Stimulated activated CD4-positive, alpha-beta T cell treated with anti-CD3 and anti-CD28 coated beads, Interleukin-1b, Interleukin-23, amount 100 ng/mL, for 24 hours (primary cell): Measurements from ENCODE around the gene ZMIZ1.

Source experiments
- DNase-seq, 4 experiments: peaks; one replicate each; pipeline ENCODE4 v3.0.0-alpha.2; 2020; ENCODE audit warnings: low read depth in 4 of 4, low spot score in 1 of 4

Gene ZMIZ1

GRCh38 chr10:79202188-79203013, 133.6 kb downstream of the ZMIZ1 start:
- DNase-seq = peak in 1 of 4 experiments; percentile 20

DNA sequence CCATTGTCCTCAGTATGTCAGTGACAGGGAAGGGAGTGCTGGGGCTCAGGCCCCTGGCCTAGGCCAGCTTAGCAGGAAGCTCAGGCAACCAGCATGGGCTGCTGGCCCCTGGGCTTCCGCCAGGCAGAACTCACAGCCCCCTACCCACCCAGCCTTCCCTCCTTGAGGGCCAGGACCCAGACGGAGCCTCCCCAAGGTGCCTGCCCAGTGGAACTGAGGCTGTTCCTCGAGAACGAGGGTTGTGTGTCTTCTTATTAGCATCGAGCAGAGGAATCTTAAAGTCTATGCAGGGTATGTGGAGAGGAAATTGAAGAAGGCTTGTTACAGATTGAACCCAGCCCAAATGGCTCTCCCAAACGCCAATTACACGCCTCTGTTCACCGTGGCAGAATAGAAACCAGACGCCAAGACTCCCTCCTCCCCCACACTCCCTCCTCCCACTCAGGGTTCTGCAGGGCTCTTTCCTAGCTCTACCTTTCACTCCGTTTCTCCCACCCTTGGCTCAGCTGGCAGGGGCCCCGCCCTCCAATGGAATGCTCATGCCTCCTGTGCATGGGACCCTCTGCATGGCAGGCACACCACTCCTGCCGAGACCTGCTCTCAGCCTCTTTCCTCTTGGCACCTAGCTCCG, 134.4 kb downstream of the ZMIZ1 start:
- no peak for DNase-seq

DNA sequence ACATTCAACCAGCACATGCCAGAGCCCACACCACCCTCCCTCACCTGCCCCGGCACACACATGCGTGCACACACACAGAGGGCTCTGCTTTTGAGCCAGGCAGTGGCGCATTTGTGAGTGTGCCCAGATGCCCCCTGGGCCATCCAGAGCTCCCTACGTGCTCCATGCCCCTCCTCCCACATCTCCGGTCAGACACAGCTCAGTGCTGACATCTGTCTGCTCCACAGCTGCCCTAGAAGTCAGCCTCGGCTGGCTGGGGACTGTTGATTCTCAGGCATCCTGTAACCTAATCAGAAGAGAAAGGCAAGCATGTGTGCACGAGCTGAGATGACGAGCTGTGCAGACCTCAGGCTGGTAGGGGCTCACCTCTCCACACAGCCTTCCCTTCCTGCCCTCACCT, 135.1 kb downstream of the ZMIZ1 start:
- no peak for DNase-seq

DNA sequence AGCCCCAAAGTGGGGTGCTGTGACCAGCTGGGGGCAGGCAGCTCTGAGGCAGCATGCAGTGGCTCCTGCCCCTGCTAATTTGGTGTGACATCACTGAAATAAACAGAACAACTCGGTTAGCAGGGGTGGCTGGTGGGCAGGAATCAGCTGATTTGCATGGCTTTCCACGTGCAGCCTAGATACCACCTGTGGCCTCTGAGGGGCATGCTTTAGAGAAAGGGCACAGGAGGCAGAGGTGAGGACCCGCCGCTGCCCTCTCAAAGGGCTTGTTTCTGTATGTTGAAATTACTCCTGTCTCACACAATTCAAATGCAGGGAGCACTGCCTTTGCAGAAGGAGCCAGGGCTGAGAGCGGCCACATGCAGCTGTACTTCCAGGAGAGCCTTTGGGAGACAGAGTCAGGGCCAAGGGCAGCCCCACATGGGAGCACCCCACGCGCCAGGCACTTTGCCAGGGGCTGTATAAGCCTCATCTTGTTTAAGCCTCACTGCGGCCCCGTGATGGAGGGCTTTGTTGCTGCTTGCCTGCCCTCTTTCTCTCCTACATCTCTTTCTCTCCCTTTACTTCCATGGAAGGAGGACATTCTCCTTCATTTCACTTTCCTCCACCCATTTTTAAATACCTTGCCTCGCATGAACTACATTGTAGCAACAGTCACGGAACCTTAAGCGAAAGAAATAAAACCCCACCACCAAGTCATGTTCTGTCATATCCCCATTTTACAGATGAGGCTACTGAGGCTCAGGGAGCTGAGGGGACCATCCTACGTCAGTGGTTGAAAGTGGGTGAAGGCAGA, 137.7 kb downstream of the ZMIZ1 start:
- DNase-seq = no peak

DNA sequence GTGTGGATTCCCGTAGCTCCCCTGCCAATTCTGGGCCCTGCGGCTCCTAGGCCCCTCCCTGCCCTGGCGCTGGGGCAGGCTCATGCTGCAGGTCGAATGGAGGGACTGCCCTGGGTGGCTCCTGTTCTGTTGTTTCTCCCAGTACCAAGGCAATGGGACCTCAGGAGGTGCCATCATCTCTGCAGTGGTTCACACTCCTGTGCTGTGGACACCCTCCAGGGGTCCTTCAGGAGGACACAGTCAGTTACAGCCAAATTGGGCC, 138.3 kb downstream of the ZMIZ1 start:
- no peak for DNase-seq

DNA sequence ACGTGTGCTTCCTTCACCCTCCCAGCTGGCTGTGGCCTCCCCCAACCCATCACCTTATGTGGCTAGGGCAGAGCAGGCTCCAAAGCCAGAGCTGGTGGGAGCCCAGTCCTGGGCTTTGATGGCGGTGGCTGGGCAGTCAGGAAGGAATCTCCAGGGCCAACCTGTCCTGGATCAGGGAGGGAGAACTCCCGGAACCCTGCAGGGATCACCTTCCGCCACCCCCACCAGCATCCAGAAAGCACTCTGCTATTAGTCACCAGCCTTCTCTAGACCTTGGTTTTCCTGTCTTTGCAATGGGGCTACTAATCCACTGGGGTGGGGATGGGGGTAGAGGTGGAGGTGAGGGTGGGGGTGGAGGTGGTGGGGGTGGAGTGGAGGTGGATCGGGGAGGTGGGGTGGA, 139.0 kb downstream of the ZMIZ1 start:
- DNase-seq = no peak

DNA sequence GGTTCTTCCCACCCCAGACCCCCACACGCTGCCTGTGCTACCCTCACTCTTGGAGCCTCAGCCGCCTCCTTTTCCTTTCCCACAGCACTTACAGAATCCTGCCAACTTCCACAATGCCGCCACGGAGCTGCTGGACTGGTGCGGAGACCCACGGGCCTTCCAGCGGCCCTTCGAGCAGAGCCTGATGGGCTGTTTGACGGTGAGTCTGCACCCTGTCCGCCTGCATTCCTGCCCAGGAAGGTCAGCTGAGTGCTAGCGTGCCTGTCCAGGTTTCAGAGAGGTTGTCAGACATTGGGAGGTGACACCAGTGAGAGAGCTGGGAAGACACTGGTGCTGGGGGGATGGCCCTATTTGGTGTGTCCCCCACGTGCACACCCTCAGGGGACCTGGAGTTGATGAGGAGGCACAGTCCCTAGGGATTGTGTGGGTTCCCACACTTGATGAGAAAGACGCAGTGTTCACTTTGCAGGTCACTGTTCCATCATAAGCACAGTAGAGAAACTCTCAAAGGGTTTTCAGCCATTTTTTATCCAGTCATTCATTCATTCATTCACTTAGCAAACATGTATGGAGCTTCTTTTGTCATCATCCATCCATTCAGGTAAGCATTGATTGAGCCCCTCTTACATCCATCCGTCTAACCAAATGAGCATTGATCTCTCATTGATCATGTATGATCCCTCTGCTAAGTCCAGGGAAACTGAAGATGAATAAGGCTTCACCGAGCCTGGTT, 139.7 kb downstream of the ZMIZ1 start:
- DNase-seq = no peak

- DNase-seq = no peak
Observed at GRCh38 chr10:79209340-79209739, 140.6 kb downstream of the ZMIZ1 start.

DNA sequence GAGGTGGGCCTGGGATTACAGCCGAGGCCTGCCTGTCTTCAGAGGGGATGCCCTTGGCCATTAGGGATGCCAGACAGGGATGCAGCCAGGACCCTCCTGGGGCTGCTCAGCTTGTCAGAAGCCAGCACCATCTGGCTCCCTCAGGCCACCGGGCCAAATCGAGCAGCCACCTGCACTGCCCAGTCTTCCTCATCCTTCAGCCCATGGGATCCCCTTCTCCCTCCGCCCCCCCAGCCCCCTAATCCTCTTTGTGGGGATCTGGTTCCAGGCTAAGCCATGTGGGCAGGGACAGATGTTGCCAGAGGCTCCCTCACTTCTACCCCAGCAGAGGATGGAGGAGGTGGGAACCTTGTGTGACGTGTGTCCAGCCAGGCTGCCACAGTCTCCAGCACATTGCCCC, 141.1 kb downstream of the ZMIZ1 start:
- DNase-seq = no peak

- no peak for DNase-seq
Observed at GRCh38 chr10:79210672-79211071, 141.9 kb downstream of the ZMIZ1 start.

DNA sequence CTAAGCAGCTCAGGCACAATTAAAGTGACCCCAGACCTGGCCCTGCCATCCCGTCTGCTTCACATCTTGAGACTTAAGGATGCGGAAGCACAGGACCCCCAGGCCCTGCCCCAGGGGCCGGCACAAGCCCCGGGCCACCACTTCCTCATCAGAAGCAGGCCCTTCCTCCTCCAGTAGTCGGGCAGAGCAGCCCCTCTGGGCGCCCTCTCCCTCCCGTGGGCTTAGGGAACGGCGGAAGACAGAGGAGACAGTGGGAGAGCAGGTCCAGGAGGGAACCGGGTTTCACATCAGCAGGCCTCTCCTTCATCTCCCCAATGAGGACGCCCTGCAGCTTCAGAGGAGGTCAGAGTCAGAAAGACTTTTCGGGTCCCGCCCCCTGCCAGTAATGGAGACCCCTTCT, 142.8 kb downstream of the ZMIZ1 start:
- no peak for DNase-seq

- no peak for DNase-seq
Observed at GRCh38 chr10:79215531-79215930, 146.8 kb downstream of the ZMIZ1 start.

DNA sequence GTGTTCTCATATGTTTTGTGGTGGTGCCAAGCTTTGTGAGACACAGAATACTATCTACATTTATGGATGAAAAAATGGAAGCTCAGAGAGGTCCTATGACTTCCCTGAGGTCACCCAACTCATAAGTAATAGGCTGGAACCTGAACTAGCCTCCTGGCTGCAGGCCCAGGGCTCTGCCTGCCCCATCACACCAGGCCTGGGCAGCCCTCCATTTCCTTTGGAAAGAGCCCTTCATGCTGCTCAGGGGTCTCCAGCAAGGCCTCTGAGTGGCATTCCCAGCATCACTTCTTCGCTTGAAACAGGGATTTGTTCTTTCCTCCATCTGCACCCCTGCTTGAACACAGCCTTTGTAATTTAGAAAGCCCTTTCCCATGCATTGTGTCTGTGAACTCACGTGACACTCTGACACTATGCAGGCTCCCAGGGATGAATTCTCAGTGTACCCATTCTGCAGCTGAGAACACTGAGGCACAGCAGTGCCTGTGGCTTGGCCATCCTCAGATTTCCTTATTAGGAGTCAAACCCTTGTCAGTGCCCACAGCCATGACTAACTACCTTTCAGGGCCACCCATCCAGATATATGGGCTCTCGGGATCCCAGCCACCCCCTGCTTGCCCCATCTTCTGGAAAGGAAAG, 150.7 kb downstream of the ZMIZ1 start:
- DNase-seq = no peak

GRCh38 chr10:79220307-79220706, 151.5 kb downstream of the ZMIZ1 start:
- DNase-seq = no peak

DNA sequence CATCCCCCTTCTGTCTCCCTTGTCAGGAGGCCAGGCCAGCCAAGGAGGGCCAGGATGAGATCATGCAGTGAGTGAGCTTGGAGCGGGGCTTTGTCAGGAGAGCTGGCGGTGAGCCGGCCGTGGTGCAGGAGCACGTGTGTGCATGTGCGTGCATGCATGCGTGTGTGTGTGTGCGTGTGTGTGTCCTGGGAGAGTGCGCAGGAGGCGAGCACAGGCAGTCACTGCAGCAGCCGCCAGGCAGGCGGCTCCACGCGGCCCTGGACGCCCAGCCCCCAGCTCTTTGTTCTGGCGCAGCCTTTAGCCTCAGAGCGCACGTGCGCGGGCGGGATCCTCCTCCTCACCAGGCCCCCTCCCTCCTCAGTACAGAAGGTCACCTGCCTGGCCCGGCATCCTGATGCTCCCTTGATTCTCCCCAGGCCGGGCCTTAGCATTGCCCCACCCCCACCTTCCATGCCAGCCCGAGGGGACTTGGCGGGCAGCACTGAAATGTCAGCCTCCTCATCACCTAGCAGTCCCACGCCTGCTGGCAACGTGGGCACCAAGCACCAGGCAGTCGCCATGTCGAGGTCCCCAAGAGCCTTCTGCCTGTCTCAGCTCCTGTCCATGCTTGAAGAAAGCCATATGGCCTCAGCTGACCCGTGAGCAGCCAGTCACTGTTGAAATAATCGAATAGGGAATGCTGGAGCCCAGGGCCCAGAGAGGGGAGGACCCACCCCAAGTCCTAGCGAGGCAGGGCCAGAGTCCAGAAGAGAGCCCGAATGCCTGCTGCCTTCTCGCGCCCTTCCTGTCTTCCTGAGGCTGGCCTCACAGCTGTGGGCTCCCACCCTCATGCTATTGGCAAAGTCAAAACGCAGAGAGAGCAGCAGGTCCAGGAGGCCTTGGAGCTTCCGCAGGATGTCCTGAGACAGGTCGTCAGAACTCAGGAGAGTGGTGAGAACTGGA, 152.6 kb downstream of the ZMIZ1 start:
- DNase-seq = no peak

DNA sequence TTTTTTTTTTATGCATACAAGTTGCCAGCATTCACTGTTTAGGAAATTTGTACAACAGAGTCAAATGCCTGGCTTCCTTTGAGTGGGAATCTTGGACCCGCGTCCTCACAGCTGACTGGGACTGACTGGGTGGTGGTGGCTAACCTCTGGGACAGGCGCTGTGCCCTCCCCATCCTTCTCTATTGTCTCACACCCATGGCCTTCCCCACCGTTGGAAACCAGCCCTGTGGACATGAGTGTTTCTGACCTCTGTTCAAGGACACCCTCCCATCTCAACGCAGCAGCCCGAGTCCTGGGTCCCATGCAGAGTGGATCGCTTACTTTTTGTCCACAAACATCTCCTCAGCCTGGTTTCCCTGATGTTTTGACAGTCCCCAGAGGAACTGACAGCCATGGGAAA, 153.4 kb downstream of the ZMIZ1 start:
- no peak for DNase-seq

GRCh38 chr10:79223091-79224048, 154.6 kb downstream of the ZMIZ1 start:
- DNase-seq = no peak

DNA sequence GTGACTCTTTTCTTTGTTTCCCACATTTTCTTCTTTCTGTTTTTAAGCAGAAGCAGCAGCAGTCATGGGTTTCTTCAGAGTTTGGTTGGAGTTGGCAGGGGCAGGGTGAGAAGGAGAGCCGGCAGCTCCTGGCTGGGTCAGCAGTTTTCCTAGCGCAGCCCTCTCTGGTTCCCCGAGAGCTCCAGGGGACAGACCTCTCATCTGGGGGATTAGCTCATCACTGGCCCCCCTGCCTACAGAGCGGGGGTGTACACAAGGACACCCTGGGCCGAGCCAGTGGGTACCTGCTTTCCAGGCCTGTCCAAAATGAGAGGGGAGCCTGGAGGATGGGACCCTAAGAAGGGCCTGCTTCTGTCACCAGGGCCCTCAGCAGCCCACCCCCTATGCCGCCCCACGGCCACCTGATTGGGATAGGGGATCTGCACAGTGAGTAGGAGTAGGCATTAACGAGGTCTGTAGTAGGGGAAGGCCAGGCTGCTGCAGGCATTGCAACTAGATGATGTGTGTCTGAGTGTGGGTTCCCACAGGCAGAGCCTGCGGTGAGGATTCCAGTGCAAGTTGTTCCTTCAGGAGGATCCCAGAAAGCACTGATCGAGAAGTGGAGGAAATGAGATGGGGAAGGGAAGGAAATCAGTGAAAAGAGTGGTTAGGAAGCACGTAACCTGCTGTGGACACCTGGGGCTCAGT, 155.6 kb downstream of the ZMIZ1 start:
- DNase-seq = no peak
